ENCODE data around the gene CAP1. TPM values are rescaled to one million over a fixed set of nuclear protein-coding genes. Genes with fewer than 3 reads are reported as not detected.

Gene CAP1
- polyA plus RNA-seq, 2 of the 4 experiments (the other 2 are of a cell fraction) = 267 to 274 TPM

GRCh38 chr1:40079774-40080400 lies 39.4 kb downstream of the CAP1 start:
- no peak for FAIRE-seq

GRCh38 chr1:40081871-40082270 lies 41.3 kb downstream of the CAP1 start:
- Histone ChIP-seq H3K4me1 (no peaks in the 10 kb centered on the region; the same call in 2 of the 3 replicates), H3K27ac (no peak overlapping the region), H3K4me3 (no peak overlapping the region), H3K9me3 (no peaks in the 10 kb centered on the region), H3K4me2 (no peak overlapping the region)
- POLR2A ChIA-PET = no interaction called here
- TF ChIP-seq ZC3H11A (IDR thresholded peaks at IDR 0.05) (no peak), RFX5 (IDR thresholded peaks at IDR 0.05) (no peak), TFCP2L1 (CRISPR knock-in tag; IDR thresholded peaks at IDR 0.05) (no peak), FOXS1 (CRISPR knock-in tag; IDR thresholded peaks at IDR 0.05) (no peak), PBX3 (IDR thresholded peaks at IDR 0.05) (no peak), HES2 (IDR thresholded peaks at IDR 0.05) (no peak), CBX2 (IDR thresholded peaks at IDR 0.05; ENCODE audit: borderline replicate concordance, low read depth) (no peak), CBX8 (IDR thresholded peaks at IDR 0.05) (no peak), CEBPB (IDR thresholded peaks at IDR 0.05) (no peak)
- DNase-seq (ENCODE audit: low read depth in 1 of 2, low spot score in 1 of 2) (no peak), ATAC-seq (no peak), FAIRE-seq (no peak)
- WGBS (ENCODE audit: missing lambda C conversion rate) = 79% methylated on average over 6 of the region's 7 CpGs
- CTCF ChIA-PET = interaction anchor here (0.7 to 4.6 kb wide), 6 partner anchors 22 to 323 kb away, joined by 3 to 16 read pairs (median 6); no protein-coding TSS in a partner anchor

More at GRCh38 chr1:40079774-40080400, 39.4 kb downstream of the CAP1 start:
- Histone ChIP-seq H3K9me3 (no peaks in the 10 kb centered on the region), H3K4me1 (peaks cover 4% of the 10 kb centered on the region; the same call in 1 of the 3 replicates), H3K4me2 (no peak overlapping the region), H3K27ac (no peak overlapping the region), H3K4me3 (no peak overlapping the region)
- POLR2A ChIA-PET = no interaction called here
- DNase-seq (ENCODE audit: low read depth in 1 of 2, low spot score in 1 of 2) (no peak), ATAC-seq (no peak)
- CTCF ChIA-PET = interaction anchor here (1.3 to 4.4 kb wide), 3 partner anchors 8 to 259 kb away, joined by 4 to 27 read pairs (median 4); no protein-coding TSS in a partner anchor
- TF ChIP-seq HES2 (IDR thresholded peaks at IDR 0.05) = no peak
- TF ChIP-seq ESRRA (IDR thresholded peaks at IDR 0.05; ENCODE audit: borderline replicate concordance, low read length) = no peak
- TF ChIP-seq CEBPB (IDR thresholded peaks at IDR 0.05) = no peak
- TF ChIP-seq ZSCAN20 (CRISPR knock-in tag; IDR thresholded peaks at IDR 0.05) = no peak
- no peak for TF ChIP-seq CBX2 (IDR thresholded peaks at IDR 0.05; ENCODE audit: borderline replicate concordance, low read depth)
- no peak for TF ChIP-seq JUN (IDR thresholded peaks at IDR 0.05)
- TF ChIP-seq JUNB (IDR thresholded peaks at IDR 0.05) = no peak
- TF ChIP-seq RNF2 (IDR thresholded peaks at IDR 0.05; ENCODE audit: borderline replicate concordance, low read depth) = no peak
- no peak for TF ChIP-seq ELK1 (IDR thresholded peaks at IDR 0.05; ENCODE audit: low read depth, low read length)
- no peak for TF ChIP-seq FOXS1 (CRISPR knock-in tag; IDR thresholded peaks at IDR 0.05)
- no peak for TF ChIP-seq CTCF (IDR thresholded peaks at IDR 0.05)
- TF ChIP-seq ZNF302 (CRISPR knock-in tag; IDR thresholded peaks at IDR 0.05) = no peak
- TF ChIP-seq MYC (IDR thresholded peaks at IDR 0.05; ENCODE audit: borderline replicate concordance, low read length) = no peak
- TF ChIP-seq POLR2AphosphoS2 (conservative IDR thresholded peaks at IDR 0.05; ENCODE audit: low read length) = no peak
- no peak for TF ChIP-seq POLR2A (IDR thresholded peaks at IDR 0.05; ENCODE audit: low read length)
- TF ChIP-seq CBX8 (IDR thresholded peaks at IDR 0.05) = no peak
- no peak for TF ChIP-seq GATA3 (IDR thresholded peaks at IDR 0.05; ENCODE audit: borderline replicate concordance)
- TF ChIP-seq RCOR1 (IDR thresholded peaks at IDR 0.05; ENCODE audit: low read depth, low read length) = no peak
- no peak for TF ChIP-seq KDM5A (IDR thresholded peaks at IDR 0.05)
- 90% methylated on average over 6 of the region's 6 CpGs for WGBS (ENCODE audit: missing lambda C conversion rate)
